Neural cell (in vitro differentiated cells): ENCODE measurements around the gene NUP210L. TPM values are rescaled to one million over a fixed set of nuclear protein-coding genes. Genes with fewer than 3 reads are reported as not detected.

Experiments
- H2AFZ ChIP-seq: fragments of 200-600, 300-800 bp; sonication (generic), shearing (Covaris generic); 2 replicates; pipeline ENCODE4 v1.6.0; 2014; ENCODE audit warnings: low read depth, mild to moderate bottlenecking, antibody characterized with exemption, low read length, moderate library complexity
- H3F3A ChIP-seq: fragments of 200-600 bp; shearing (Covaris generic); 2 replicates; pipeline ENCODE4 v1.6.1; 2016; ENCODE audit warnings: mild to moderate bottlenecking, moderate library complexity, mixed read lengths, antibody characterized with exemption, low read length; ENCODE audit not compliant: insufficient read depth, poor library complexity, severe bottlenecking
- H3K27ac ChIP-seq: fragments of 200-600, 300-800 bp; sonication (generic), shearing (Covaris generic); 2 replicates; pipeline ENCODE4 v1.5.1; 2014; ENCODE audit warnings: mild to moderate bottlenecking, low read length, moderate library complexity
- H3K27me3 ChIP-seq: fragments of 300-800, 200-600 bp; sonication (generic), shearing (Covaris generic); 2 replicates; pipeline ENCODE4 v1.6.0; 2014; ENCODE audit warnings: mild to moderate bottlenecking, low read depth, low read length, moderate library complexity; ENCODE audit not compliant: insufficient read depth
- H3K36me3 ChIP-seq: fragments of 300-800, 200-600 bp; sonication (generic), shearing (Covaris generic); 2 replicates; pipeline ENCODE4 v1.5.1; 2014; ENCODE audit warnings: mild to moderate bottlenecking, antibody characterized with exemption, low read length, moderate library complexity; ENCODE audit not compliant: insufficient read depth
- H3K4me2 ChIP-seq: fragments of 300-800, 200-600 bp; sonication (generic), shearing (Covaris generic); 2 replicates; pipeline ENCODE4 v1.6.0; 2014; ENCODE audit warnings: mild to moderate bottlenecking, low read length
- H3K4me3 ChIP-seq: fragments of 300-800, 200-600 bp; sonication (generic), shearing (Covaris generic); 2 replicates; pipeline ENCODE4 v1.5.1; 2014; ENCODE audit warnings: mild to moderate bottlenecking, low read length, moderate library complexity
- H3K79me2 ChIP-seq: fragments of 200-600 bp; shearing (Covaris generic); replicated peaks from 2 replicates; pipeline ENCODE4 v1.6.0; 2014; ENCODE audit warnings: mild to moderate bottlenecking, low read length, moderate library complexity; ENCODE audit not compliant: insufficient read depth
- H3K9ac ChIP-seq: fragments of 300-800, 200-600 bp; sonication (generic), shearing (Covaris generic); 2 replicates; pipeline ENCODE4 v1.6.1; 2016; ENCODE audit warnings: mild to moderate bottlenecking, low read length, mixed read lengths
- H3K9me2 ChIP-seq: fragments of 200-600 bp; shearing (Covaris generic); 2 replicates; pipeline ENCODE4 v1.6.1; 2016; ENCODE audit warnings: mild to moderate bottlenecking, low read length, mixed read lengths; ENCODE audit not compliant: insufficient read depth
- H3K9me3 ChIP-seq: fragments of 200-600, 300-800 bp; sonication (generic), shearing (Covaris generic); 2 replicates; pipeline ENCODE4 v1.6.1; 2016; ENCODE audit warnings: mild to moderate bottlenecking, mixed run types, low read length, moderate library complexity, mixed read lengths
- H4K20me1 ChIP-seq: fragments of 200-600 bp; shearing (Covaris generic); 2 replicates; pipeline ENCODE4 v1.6.1; 2016; ENCODE audit warnings: mild to moderate bottlenecking, mixed run types; ENCODE audit not compliant: insufficient read depth
- CTCF ChIP-seq: fragments of 450-650 bp; IDR thresholded peaks from 2 replicates; pipeline ENCODE4 v1.5.1; 2014; ENCODE audit warnings: antibody characterized with exemption, mild to moderate bottlenecking, moderate library complexity; ENCODE audit not compliant: poor library complexity, severe bottlenecking
- EP300 ChIP-seq: fragments of 450-650 bp; conservative IDR thresholded peaks from 2 replicates; pipeline ENCODE4 v1.6.1; 2014; ENCODE audit warnings: antibody characterized with exemption, mild to moderate bottlenecking, moderate library complexity; ENCODE audit not compliant: poor library complexity, severe bottlenecking
- EZH2 ChIP-seq: fragments of 200-600, 300-800 bp; shearing (Covaris generic), sonication (generic); IDR thresholded peaks from 2 replicates; pipeline ENCODE4 v1.6.1; 2014; ENCODE audit warnings: antibody characterized with exemption, low read length, borderline replicate concordance, mild to moderate bottlenecking; ENCODE audit not compliant: insufficient read depth, poor library complexity, severe bottlenecking
- MXI1 ChIP-seq: fragments of 450-650 bp; conservative IDR thresholded peaks from 2 replicates; pipeline ENCODE4 v1.6.1; 2014; ENCODE audit warnings: antibody characterized with exemption, mild to moderate bottlenecking; ENCODE audit not compliant: poor library complexity, severe bottlenecking
- POLR2AphosphoS5 ChIP-seq: IDR thresholded peaks from 2 replicates; pipeline ENCODE4 v1.6.1; 2012
- RAD21 ChIP-seq: fragments of 450-650 bp; conservative IDR thresholded peaks from 2 replicates; pipeline ENCODE4 v1.6.1; 2014; ENCODE audit warnings: antibody characterized with exemption, mild to moderate bottlenecking, moderate library complexity
- REST ChIP-seq: IDR thresholded peaks from 2 replicates; pipeline ENCODE4 v1.6.1; 2012; ENCODE audit warnings: borderline replicate concordance
- SMC3 ChIP-seq: fragments of 450-650 bp; conservative IDR thresholded peaks from 2 replicates; pipeline ENCODE4 v1.6.1; 2014; ENCODE audit warnings: antibody characterized with exemption, mild to moderate bottlenecking, moderate library complexity; ENCODE audit not compliant: poor library complexity
- TAF1 ChIP-seq: IDR thresholded peaks from 2 replicates; pipeline ENCODE4 v1.6.1; 2012; ENCODE audit warnings: low read depth
- polyA plus RNA-seq: library from polyadenylated mRNA; depleted of rRNA; stranded (reverse); fragments of >200 nt; gene quantifications from 2 replicates; pipeline ENCODE4 v1.2.3, GENCODE V29; 2014

NUP210L gene
- polyA plus RNA-seq, 1 donor from 2014 or later: 0.09 TPM

GRCh38 chr1:154155251-154155650 lies 378 bp upstream of the NUP210L start:
- no peaks in the 10 kb centered on the region for H3K9me3 ChIP-seq
- peaks cover 18% of the 10 kb centered on the region for H3K36me3 ChIP-seq
- no peak overlapping the region for H3K27ac ChIP-seq
- no peaks in the 10 kb centered on the region for H3K9me2 ChIP-seq
- no peak overlapping the region for H2AFZ ChIP-seq
- H4K20me1 ChIP-seq: no peaks in the 10 kb centered on the region
- no peaks in the 10 kb centered on the region for H3K27me3 ChIP-seq
- H3K4me2 ChIP-seq: no peak overlapping the region
- TF ChIP-seq EP300 (no peak), RAD21 (no peak), CTCF (no peak), SMC3 (no peak), EZH2 (no peak), REST (no peak), TAF1 (no peak), POLR2AphosphoS5 (no peak), MXI1 (no peak)
- H3K79me2 ChIP-seq: no peaks in the 10 kb centered on the region
- H3K9ac ChIP-seq: no peak overlapping the region
- H3F3A ChIP-seq: no peaks in the 10 kb centered on the region
- H3K4me3 ChIP-seq: no peak overlapping the region

- TF ChIP-seq RAD21 (no peak), TAF1 (no peak), CTCF (no peak), POLR2AphosphoS5 (no peak), SMC3 (no peak), EP300 (no peak), EZH2 (no peak), MXI1 (no peak), REST (no peak)
- no peak overlapping the region for H3K9ac ChIP-seq
- no peak overlapping the region for H3K4me2 ChIP-seq
- no peaks in the 10 kb centered on the region for H3K9me3 ChIP-seq
- no peak overlapping the region for H3K4me3 ChIP-seq
- H3F3A ChIP-seq: no peaks in the 10 kb centered on the region
- no peak overlapping the region for H2AFZ ChIP-seq
- no peak overlapping the region for H3K27ac ChIP-seq
- peaks cover 9% of the 10 kb centered on the region for H3K36me3 ChIP-seq
- H3K79me2 ChIP-seq: no peaks in the 10 kb centered on the region
- no peaks in the 10 kb centered on the region for H4K20me1 ChIP-seq
- no peaks in the 10 kb centered on the region for H3K9me2 ChIP-seq
- H3K27me3 ChIP-seq: no peaks in the 10 kb centered on the region
Measured at GRCh38 chr1:154154053-154154452, 820 bp downstream of the NUP210L start.
